RWPE2 (cell line): ENCODE results near the gene NXN.
"Not testable (repeated sequence)": the region's sequence is repeated elsewhere in the genome, so short reads cannot be mapped to it uniquely, and the experiment has no call there.

Experiments
- ATAC-seq: fragments of 200-7000 bp; cut with Tn5 transposase; 3 replicates; pipeline ENCODE4 v1.9.1; 2021; ENCODE audit warnings: low read depth
- DNase-seq: peaks from one replicate; pipeline ENCODE4 v3.0.0-alpha.2; 2020; ENCODE audit warnings: low spot score
- H3K27ac ChIP-seq: fragments of 450-650 bp; 2 replicates; pipeline ENCODE4 v1.5.1; 2017; ENCODE audit warnings: mild to moderate bottlenecking; ENCODE audit not compliant: poor library complexity, severe bottlenecking
- H3K27me3 ChIP-seq: fragments of 250-450 bp; sonication (Bioruptor Pico); 2 replicates; pipeline ENCODE4 v1.5.1; 2021; ENCODE audit warnings: mild to moderate bottlenecking, moderate library complexity; ENCODE audit not compliant: insufficient read depth, poor library complexity, severe bottlenecking
- H3K36me3 ChIP-seq: fragments of 250-450 bp; sonication (Bioruptor Pico); 2 replicates; pipeline ENCODE4 v1.5.1; 2020; ENCODE audit warnings: low read depth, mild to moderate bottlenecking, moderate library complexity
- H3K4me1 ChIP-seq: fragments of 250-450 bp; sonication (Bioruptor Pico); 2 replicates; pipeline ENCODE4 v1.5.1; 2021; ENCODE audit warnings: mild to moderate bottlenecking, moderate library complexity; ENCODE audit not compliant: insufficient read depth, poor library complexity, severe bottlenecking
- H3K4me3 ChIP-seq: fragments of 250-450 bp; sonication (Bioruptor Pico); 2 replicates; pipeline ENCODE4 v1.5.1; 2021; ENCODE audit warnings: mild to moderate bottlenecking, moderate library complexity; ENCODE audit not compliant: severe bottlenecking
- H3K9me3 ChIP-seq: fragments of 250-450 bp; sonication (Bioruptor Pico); 2 replicates; pipeline ENCODE4 v1.5.1; 2021; ENCODE audit warnings: mild to moderate bottlenecking, moderate library complexity; ENCODE audit not compliant: severe bottlenecking
- CTCF ChIP-seq: fragments of 450-650 bp; IDR thresholded peaks from one replicate; pipeline ENCODE4 v1.5.1; 2017; ENCODE audit warnings: mild to moderate bottlenecking, moderate library complexity; ENCODE audit not compliant: poor library complexity, severe bottlenecking

The NXN gene

GRCh38 chr17:957856-958421 lies 21.6 kb downstream of the NXN start:
- DNase-seq (no peak), ATAC-seq (no peak)
- H3K27ac ChIP-seq = no peak overlapping the region
- no peaks in the 10 kb centered on the region for H3K27me3 ChIP-seq
- H3K36me3 ChIP-seq = peaks cover 40% of the 10 kb centered on the region
- H3K4me3 ChIP-seq = no peak overlapping the region
- no peaks in the 10 kb centered on the region for H3K9me3 ChIP-seq
- H3K4me1 ChIP-seq = peaks cover 19% of the 10 kb centered on the region
- no peak for TF ChIP-seq CTCF

GRCh38 chr17:956905-957304 lies 22.7 kb downstream of the NXN start:
- peaks cover 15% of the 10 kb centered on the region for H3K4me1 ChIP-seq
- TF ChIP-seq CTCF = no peak
- peak; percentile 90 for ATAC-seq
- H3K27me3 ChIP-seq = no peaks in the 10 kb centered on the region
- H3K4me3 ChIP-seq = no peak overlapping the region
- no peaks in the 10 kb centered on the region for H3K9me3 ChIP-seq
- H3K27ac ChIP-seq = peak overlapping the region; percentile 47
- no peak for DNase-seq
- peaks cover 30% of the 10 kb centered on the region for H3K36me3 ChIP-seq

GRCh38 chr17:954431-955164 lies 25.0 kb downstream of the NXN start:
- no peak for TF ChIP-seq CTCF
- no peaks in the 10 kb centered on the region for H3K9me3 ChIP-seq
- DNase-seq = no peak
- no peak overlapping the region for H3K4me3 ChIP-seq
- peaks cover 23% of the 10 kb centered on the region for H3K4me1 ChIP-seq
- H3K27me3 ChIP-seq = no peaks in the 10 kb centered on the region
- H3K36me3 ChIP-seq = peaks cover 28% of the 10 kb centered on the region
- peak overlapping the region; percentile 47 for H3K27ac ChIP-seq
- no peak for ATAC-seq

- ATAC-seq (no peak), DNase-seq (no peak)
- H3K9me3 ChIP-seq = no peaks in the 10 kb centered on the region
- no peak overlapping the region for H3K27ac ChIP-seq
- peaks cover 23% of the 10 kb centered on the region for H3K4me1 ChIP-seq
- no peaks in the 10 kb centered on the region for H3K27me3 ChIP-seq
- TF ChIP-seq CTCF = no peak
- no peak overlapping the region for H3K4me3 ChIP-seq
- peaks cover 28% of the 10 kb centered on the region for H3K36me3 ChIP-seq
These were observed 25.8 kb downstream of the NXN start for GRCh38 chr17:953767-954166.

GRCh38 chr17:952592-952991 lies 27.0 kb downstream of the NXN start:
- H3K27ac ChIP-seq, H3K4me3 ChIP-seq, ATAC-seq: not testable (repeated sequence)

More at GRCh38 chr17:952592-952991, 27.0 kb downstream of the NXN start:
- peaks cover 23% of the 10 kb centered on the region for H3K4me1 ChIP-seq
- not testable (repeated sequence) for DNase-seq, H3K27me3 ChIP-seq, H3K9me3 ChIP-seq
- H3K36me3 ChIP-seq = peaks cover 28% of the 10 kb centered on the region
